Activated naive CD8-positive, alpha-beta T cell treated with anti-CD3 and anti-CD28 coated beads, Interleukin-2, amount 50 U/mL, for 24 hours (primary cell): ENCODE data around the gene MFSD6.
A peak's percentile ranks its signal among the peaks of the same experiment; 100 is the strongest.

Experiments used
- ATAC-seq: fragments of 150-1000 bp; cut with Tn5 transposase; one replicate; pipeline ENCODE4 v1.10.0; 2021
- DNase-seq: peaks from one replicate; pipeline ENCODE4 v3.0.0; 2021
- H3K27ac Mint-ChIP-seq: one replicate; pipeline ENCODE4 v1.8.0; 2021; ENCODE audit warnings: mild to moderate bottlenecking, mixed read lengths
- H3K27me3 Mint-ChIP-seq: one replicate; pipeline ENCODE4 v1.8.0; 2021; ENCODE audit warnings: mixed read lengths
- H3K36me3 Mint-ChIP-seq: one replicate; pipeline ENCODE4 v1.8.0; 2021; ENCODE audit warnings: low read depth, mixed read lengths
- H3K4me1 Mint-ChIP-seq: one replicate; pipeline ENCODE4 v1.8.0; 2021; ENCODE audit warnings: mixed read lengths
- H3K4me3 Mint-ChIP-seq: one replicate; pipeline ENCODE4 v1.8.0; 2021; ENCODE audit warnings: mild to moderate bottlenecking, moderate library complexity, mixed read lengths
- H3K9me3 Mint-ChIP-seq: one replicate; pipeline ENCODE4 v1.8.0; 2021; ENCODE audit warnings: mixed read lengths

The MFSD6 gene

DNA sequence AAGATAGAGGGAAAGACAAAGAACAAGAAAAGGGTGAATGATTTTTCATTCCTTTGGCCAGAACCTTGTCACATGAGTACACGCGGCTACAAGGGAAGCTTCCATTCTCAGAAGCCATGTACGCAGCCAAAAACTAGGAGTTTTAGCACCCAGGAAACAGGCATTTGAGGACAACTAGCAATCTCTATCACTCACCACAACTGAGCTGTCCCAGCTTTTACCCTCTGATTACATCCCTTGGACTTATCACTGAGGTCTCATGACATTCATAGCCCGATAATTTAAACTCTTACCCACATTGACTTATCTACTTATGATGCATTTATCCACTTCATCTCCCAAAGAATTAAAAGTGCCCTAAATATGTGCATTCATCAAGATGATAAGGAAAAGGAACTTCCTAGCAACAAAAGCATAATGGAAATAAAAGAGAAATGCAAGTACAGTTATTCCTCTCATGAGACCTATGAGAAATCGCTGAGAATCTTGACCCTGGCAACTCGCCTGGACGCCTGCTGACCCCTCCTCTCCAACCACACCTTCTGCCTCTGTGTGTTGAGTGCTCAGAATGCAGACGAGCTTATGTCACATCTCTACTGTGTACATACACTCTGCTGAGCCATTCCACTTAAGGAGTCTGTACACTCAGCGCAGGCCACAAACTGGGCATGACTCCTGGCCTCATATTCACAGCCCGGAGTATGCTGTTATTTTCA is 28.7 kb upstream of the MFSD6 start:
- ATAC-seq (no peak), DNase-seq (no peak)
- H3K9me3 Mint-ChIP-seq, result no peaks in the 10 kb centered on the region
- H3K4me1 Mint-ChIP-seq, result no peaks in the 10 kb centered on the region
- no peak overlapping the region for H3K4me3 Mint-ChIP-seq
- no peak overlapping the region for H3K27ac Mint-ChIP-seq
- no peaks in the 10 kb centered on the region for H3K27me3 Mint-ChIP-seq
- H3K36me3 Mint-ChIP-seq, result no peaks in the 10 kb centered on the region

DNA sequence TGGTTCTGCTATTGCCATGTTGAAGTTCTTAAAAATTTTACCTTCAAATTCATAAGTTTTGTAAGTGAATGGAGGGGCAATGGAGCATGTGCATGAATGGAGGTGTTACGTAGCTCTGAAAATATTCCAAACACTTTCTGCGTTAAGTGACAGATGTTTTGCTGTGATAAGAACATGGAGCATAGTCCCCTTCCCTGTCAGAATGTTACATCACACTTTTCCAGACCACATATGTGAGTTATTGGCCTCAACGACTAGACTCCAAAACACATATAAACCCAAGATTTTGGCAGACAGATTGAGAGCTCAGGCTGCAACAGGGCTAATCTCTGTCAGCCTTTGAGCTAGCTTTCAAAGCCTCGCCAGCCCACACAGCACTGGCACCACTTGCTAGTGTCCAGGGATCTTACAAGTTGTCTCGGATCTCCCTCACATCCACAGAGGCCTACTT is 27.2 kb upstream of the MFSD6 start:
- Mint-ChIP-seq H3K27ac (no peak overlapping the region), H3K4me1 (no peaks in the 10 kb centered on the region), H3K36me3 (no peaks in the 10 kb centered on the region), H3K4me3 (no peak overlapping the region), H3K9me3 (no peaks in the 10 kb centered on the region), H3K27me3 (no peaks in the 10 kb centered on the region)
- DNase-seq, result no peak
- no peak for ATAC-seq

DNA sequence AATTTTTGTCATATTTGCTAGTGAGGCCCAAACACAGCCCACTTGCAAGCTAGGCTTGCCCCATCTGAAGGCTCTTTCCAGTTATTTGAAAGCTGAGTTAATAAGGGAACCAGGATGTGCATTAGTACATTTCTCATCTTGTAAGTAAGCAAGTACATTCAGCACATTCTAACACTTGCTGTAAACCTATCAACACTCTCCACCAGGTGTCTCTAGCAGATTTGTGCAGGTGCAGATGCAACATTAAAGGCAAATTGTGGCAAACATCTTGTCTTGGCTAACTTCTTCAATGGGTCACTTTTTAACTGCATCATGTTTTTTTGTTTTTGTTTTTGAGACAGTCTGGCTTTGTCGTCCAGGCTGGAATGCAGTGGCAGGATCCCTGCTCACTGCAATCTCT is 25.3 kb upstream of the MFSD6 start:
- H3K4me3 Mint-ChIP-seq, result no peak overlapping the region
- no peaks in the 10 kb centered on the region for H3K4me1 Mint-ChIP-seq
- no peaks in the 10 kb centered on the region for H3K9me3 Mint-ChIP-seq
- no peak overlapping the region for H3K27ac Mint-ChIP-seq
- no peak for DNase-seq
- peak; percentile 61 for ATAC-seq
- no peaks in the 10 kb centered on the region for H3K36me3 Mint-ChIP-seq
- no peaks in the 10 kb centered on the region for H3K27me3 Mint-ChIP-seq

- Mint-ChIP-seq H3K36me3 (no peaks in the 10 kb centered on the region), H3K4me1 (no peaks in the 10 kb centered on the region), H3K27ac (no peak overlapping the region), H3K4me3 (no peak overlapping the region), H3K27me3 (peaks cover 1% of the 10 kb centered on the region), H3K9me3 (no peaks in the 10 kb centered on the region)
- DNase-seq, result no peak
- no peak for ATAC-seq
These were observed 20.7 kb upstream of the MFSD6 start for GRCh38 chr2:190387422-190387821.

- H3K4me1 Mint-ChIP-seq, result peaks cover 2% of the 10 kb centered on the region
- no peaks in the 10 kb centered on the region for H3K36me3 Mint-ChIP-seq
- no peaks in the 10 kb centered on the region for H3K27me3 Mint-ChIP-seq
- no peak for DNase-seq
- H3K27ac Mint-ChIP-seq, result no peak overlapping the region
- no peaks in the 10 kb centered on the region for H3K9me3 Mint-ChIP-seq
- no peak for ATAC-seq
- no peak overlapping the region for H3K4me3 Mint-ChIP-seq
These were observed 11.9 kb upstream of the MFSD6 start for GRCh38 chr2:190396271-190396670.

GRCh38 chr2:190402986-190403603 is 5.1 kb upstream of the MFSD6 start:
- H3K27ac Mint-ChIP-seq, result no peak overlapping the region
- ATAC-seq (no peak), DNase-seq (no peak)
- H3K4me3 Mint-ChIP-seq, result no peak overlapping the region
- no peaks in the 10 kb centered on the region for H3K36me3 Mint-ChIP-seq
- peaks cover 4% of the 10 kb centered on the region for H3K4me1 Mint-ChIP-seq
- no peaks in the 10 kb centered on the region for H3K27me3 Mint-ChIP-seq
- H3K9me3 Mint-ChIP-seq, result no peaks in the 10 kb centered on the region

DNA sequence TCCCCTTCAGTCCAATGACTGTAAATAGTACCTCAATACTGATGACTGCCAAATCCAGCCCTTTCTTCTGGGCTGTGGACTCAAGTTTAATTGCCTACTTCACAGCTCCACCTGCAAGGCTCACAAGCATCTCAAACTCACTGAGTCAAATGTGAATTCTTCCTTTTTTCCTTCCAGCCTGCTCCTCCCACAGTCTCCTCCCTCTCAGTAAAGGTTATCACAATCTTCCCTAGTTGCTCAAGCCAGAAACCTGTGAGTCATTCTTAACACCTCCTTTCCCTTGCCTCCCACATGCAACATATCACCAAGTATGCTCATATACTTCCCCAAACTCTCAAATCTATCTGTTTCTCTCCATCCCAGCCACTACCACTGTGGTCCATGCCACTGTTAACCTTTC is 3.7 kb upstream of the MFSD6 start:
- DNase-seq, result no peak
- Mint-ChIP-seq H3K9me3 (no peaks in the 10 kb centered on the region), H3K4me3 (no peak overlapping the region), H3K27ac (no peak overlapping the region), H3K4me1 (peaks cover 4% of the 10 kb centered on the region), H3K27me3 (no peaks in the 10 kb centered on the region), H3K36me3 (no peaks in the 10 kb centered on the region)
- peak; percentile 67 for ATAC-seq

DNA sequence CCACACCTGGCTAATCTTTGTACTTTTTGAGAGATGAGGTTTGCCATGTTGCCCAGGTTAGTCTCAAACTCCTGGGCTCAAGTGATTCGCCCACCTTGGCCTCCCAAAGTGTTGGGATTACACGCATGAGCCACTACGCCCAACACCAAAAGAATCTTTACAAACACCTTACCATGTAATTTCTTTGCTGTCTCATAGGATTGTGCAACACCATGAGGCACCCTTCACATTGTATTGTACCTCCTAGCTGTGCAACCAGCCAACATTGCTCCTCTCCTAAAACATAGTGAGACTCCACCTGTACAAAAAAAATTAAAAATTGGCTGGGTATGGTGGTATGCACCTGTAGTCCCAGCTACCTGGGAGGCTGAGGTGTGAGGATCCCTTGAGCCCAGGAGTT is 3.1 kb upstream of the MFSD6 start:
- Mint-ChIP-seq H3K4me1 (peaks cover 10% of the 10 kb centered on the region), H3K27me3 (no peaks in the 10 kb centered on the region), H3K36me3 (no peaks in the 10 kb centered on the region), H3K27ac (no peak overlapping the region), H3K4me3 (no peak overlapping the region), H3K9me3 (no peaks in the 10 kb centered on the region)
- DNase-seq, result no peak
- ATAC-seq, result no peak

GRCh38 chr2:190405995-190406394 is 2.2 kb upstream of the MFSD6 start:
- Mint-ChIP-seq H3K27ac (no peak overlapping the region), H3K36me3 (peaks cover 1% of the 10 kb centered on the region)
- ATAC-seq, result no peak

GRCh38 chr2:190406805-190407204 is 1.4 kb upstream of the MFSD6 start:
- Mint-ChIP-seq H3K27me3 (no peaks in the 10 kb centered on the region), H3K4me3 (no peak overlapping the region), H3K27ac (no peak overlapping the region), H3K4me1 (peaks cover 25% of the 10 kb centered on the region), H3K36me3 (peaks cover 1% of the 10 kb centered on the region), H3K9me3 (no peaks in the 10 kb centered on the region)
- DNase-seq (no peak), ATAC-seq (no peak)

More at GRCh38 chr2:190405995-190406394, 2.2 kb upstream of the MFSD6 start:
- Mint-ChIP-seq H3K9me3 (no peaks in the 10 kb centered on the region), H3K4me1 (peaks cover 17% of the 10 kb centered on the region), H3K27me3 (no peaks in the 10 kb centered on the region), H3K4me3 (no peak overlapping the region)
- no peak for DNase-seq

DNA sequence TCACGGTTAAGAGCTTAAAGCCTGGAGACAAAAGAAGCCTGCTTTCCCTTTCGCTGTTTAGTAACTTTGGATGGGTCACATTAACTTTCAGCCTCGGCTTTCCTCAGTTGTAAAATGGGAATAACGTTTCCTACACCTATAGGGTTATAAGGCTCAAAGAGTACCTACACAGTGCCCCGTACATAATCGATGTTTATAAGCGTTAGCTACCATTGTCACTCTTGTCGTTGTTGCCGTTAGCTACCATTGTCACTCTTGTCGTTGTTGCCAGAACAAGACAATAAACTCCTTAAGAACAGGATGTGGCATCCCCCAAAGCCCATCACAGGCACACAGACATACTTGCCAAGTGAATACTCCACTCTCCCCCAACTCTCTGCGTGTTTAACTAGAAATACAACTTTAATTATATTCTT is 901 bp upstream of the MFSD6 start:
- Mint-ChIP-seq H3K27ac (no peak overlapping the region), H3K4me1 (peaks cover 30% of the 10 kb centered on the region), H3K9me3 (no peaks in the 10 kb centered on the region), H3K36me3 (peaks cover 1% of the 10 kb centered on the region), H3K27me3 (no peaks in the 10 kb centered on the region), H3K4me3 (peak overlapping the region; percentile 81)
- DNase-seq (no peak), ATAC-seq (peak; percentile 6)

GRCh38 chr2:190408538-190409271 is 550 bp downstream of the MFSD6 start:
- no peaks in the 10 kb centered on the region for H3K9me3 Mint-ChIP-seq
- H3K4me3 Mint-ChIP-seq, result peak overlapping the region; percentile 86
- peaks cover 1% of the 10 kb centered on the region for H3K36me3 Mint-ChIP-seq
- ATAC-seq (peak; percentile 50), DNase-seq (peak; percentile 69)
- H3K4me1 Mint-ChIP-seq, result peaks cover 42% of the 10 kb centered on the region
- H3K27ac Mint-ChIP-seq, result peak overlapping the region; percentile 90
- H3K27me3 Mint-ChIP-seq, result no peaks in the 10 kb centered on the region

DNA sequence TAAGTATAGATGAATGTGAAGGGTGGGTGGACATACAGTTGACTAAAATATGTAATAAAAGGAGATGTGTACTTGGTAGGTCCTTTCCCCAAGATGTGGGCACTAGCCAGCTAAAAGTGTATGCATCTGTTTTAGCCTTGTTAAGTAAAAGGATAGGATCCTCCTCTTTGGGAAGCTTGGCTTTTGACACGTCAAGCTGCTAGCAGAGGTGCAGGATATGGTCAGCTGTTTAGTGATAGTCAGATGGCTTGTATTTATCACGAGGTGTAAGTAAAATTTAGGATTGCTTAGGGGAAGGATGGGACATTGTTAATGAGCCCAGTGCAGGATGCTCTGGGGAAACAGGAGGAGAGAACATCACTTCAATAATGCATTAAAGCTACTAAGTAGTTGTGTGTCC is 1.5 kb downstream of the MFSD6 start:
- H3K4me1 Mint-ChIP-seq, result peaks cover 47% of the 10 kb centered on the region
- no peaks in the 10 kb centered on the region for H3K27me3 Mint-ChIP-seq
- DNase-seq, result no peak
- peak overlapping the region; percentile 90 for H3K27ac Mint-ChIP-seq
- H3K4me3 Mint-ChIP-seq, result peak overlapping the region; percentile 86
- H3K9me3 Mint-ChIP-seq, result no peaks in the 10 kb centered on the region
- peaks cover 1% of the 10 kb centered on the region for H3K36me3 Mint-ChIP-seq
- no peak for ATAC-seq

- no peak for ATAC-seq
- Mint-ChIP-seq H3K36me3 (peaks cover 1% of the 10 kb centered on the region), H3K9me3 (no peaks in the 10 kb centered on the region), H3K27ac (peak overlapping the region; percentile 90), H3K4me1 (peaks cover 52% of the 10 kb centered on the region), H3K27me3 (no peaks in the 10 kb centered on the region), H3K4me3 (peak overlapping the region; percentile 86)
- no peak for DNase-seq
These were observed 2.0 kb downstream of the MFSD6 start for GRCh38 chr2:190410166-190410565.

DNA sequence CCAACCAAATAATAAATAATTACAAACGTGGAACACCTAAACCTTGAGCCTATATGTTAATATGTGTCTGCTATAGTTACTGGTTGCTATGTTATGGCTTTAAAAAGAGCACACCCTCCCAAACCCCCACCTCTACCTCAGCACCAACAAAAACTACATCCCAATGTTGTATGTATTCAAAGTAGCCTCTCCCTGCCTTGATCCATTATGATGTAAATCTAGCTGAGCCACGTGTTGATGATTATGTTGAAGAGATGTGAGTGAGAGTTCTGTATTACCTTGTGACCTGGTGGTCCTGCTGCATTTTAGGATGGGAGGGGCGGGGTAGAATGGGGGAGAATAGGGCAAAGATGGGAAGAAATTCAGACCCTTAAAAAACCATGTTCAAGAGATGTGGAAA is 4.8 kb downstream of the MFSD6 start:
- H3K4me3 Mint-ChIP-seq, result peak overlapping the region; percentile 15
- peak overlapping the region; percentile 69 for H3K27ac Mint-ChIP-seq
- DNase-seq (no peak), ATAC-seq (no peak)
- H3K9me3 Mint-ChIP-seq, result no peaks in the 10 kb centered on the region
- no peaks in the 10 kb centered on the region for H3K27me3 Mint-ChIP-seq
- peaks cover 4% of the 10 kb centered on the region for H3K36me3 Mint-ChIP-seq
- peaks cover 76% of the 10 kb centered on the region for H3K4me1 Mint-ChIP-seq
